Urinary bladder (tissue), 4 donors: Measurements from ENCODE around the gene SPRY2. TPM values are rescaled to one million over a fixed set of nuclear protein-coding genes. Genes with fewer than 3 reads are reported as not detected.

Experiments
- DNase-seq: peaks from one replicate; pipeline ENCODE4 v3.0.0-alpha.2; 2015; ENCODE audit errors: extremely low spot score
- H3K27ac ChIP-seq: one replicate; pipeline ENCODE4 v1.5.1; 2013; ENCODE audit warnings: low read depth, mild to moderate bottlenecking, moderate library complexity
- H3K36me3 ChIP-seq: one replicate; pipeline ENCODE4 v1.6.1; 2013; ENCODE audit warnings: mild to moderate bottlenecking, moderate library complexity; ENCODE audit not compliant: insufficient read depth
- H3K4me1 ChIP-seq: one replicate; pipeline ENCODE4 v1.6.1; 2013; ENCODE audit warnings: mild to moderate bottlenecking, moderate library complexity; ENCODE audit not compliant: insufficient read depth
- H3K4me3 ChIP-seq: one replicate; pipeline ENCODE4 v1.5.1; 2013; ENCODE audit warnings: low read depth, low read length
- whole genome bisulfite sequencing: extraction: QIAGEN DNeasy Blood & Tissue Kit; methylation state at CpG from one replicate; pipeline ENCODE4 v1.1.7; 2013; 5-methylcytosine and 5-hydroxymethylcytosine counted together
- polyA plus RNA-seq: library from polyadenylated mRNA; stranded (reverse); fragments of 200-250 nt; gene quantifications from one replicate; pipeline ENCODE4 v1.2.3, GENCODE V29; 2013
- small RNA-seq: library from RNA; depleted of rRNA; stranded (forward); fragments of <200 nt; gene quantifications from one replicate; pipeline ENCODE3, GENCODE V24; 2014
- total RNA-seq: library from RNA; depleted of rRNA; stranded (reverse); fragments of >200 nt; gene quantifications from one replicate; pipeline ENCODE4 v1.2.3, GENCODE V29; 2014
- donor health status: healthy with polysubstance abuse.
- donor health status: healthy.

Gene SPRY2
- total and polyA plus RNA-seq, 2 donors: 34.9 to 54.5 TPM

DNA sequence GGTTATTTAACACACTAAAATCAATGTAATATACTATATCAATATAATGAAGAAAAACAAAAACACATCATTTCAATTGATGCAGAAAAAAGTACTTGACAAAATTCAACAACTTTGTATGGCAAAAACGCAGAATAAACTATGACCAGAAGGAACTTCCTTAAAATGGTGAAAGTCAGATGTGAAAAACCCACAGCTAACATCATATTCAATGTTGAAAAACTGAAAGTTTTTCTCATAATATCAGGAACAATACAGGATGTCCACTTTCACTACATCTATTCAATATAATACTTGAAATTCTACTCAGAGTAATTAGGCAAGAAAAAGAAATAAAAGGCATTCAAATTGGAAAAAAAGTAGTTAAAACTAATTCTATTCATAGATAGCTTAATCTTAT lies 50.3 kb downstream of the SPRY2 start:
- no peaks in the 10 kb centered on the region for H3K4me1 ChIP-seq
- no peak overlapping the region for H3K4me3 ChIP-seq
- H3K27ac ChIP-seq: no peak overlapping the region
- H3K36me3 ChIP-seq: no peaks in the 10 kb centered on the region
- no peak for DNase-seq
- 88% methylated on average over 1 of the region's 1 CpG for WGBS

Small RNA genes lying within 50 kb of the gene (small RNA-seq; reads per million reads assigned to genes)
- not detected for gene RNU6-61P
